Suprapubic skin (tissue), 4 donors: ENCODE measurements around the gene CHRNE.

Experiments used
- EP300 ChIP-seq: sonication (generic); formaldehyde crosslinking; IDR thresholded peaks from one replicate; pipeline ENCODE4 v1.6.1; 2017; ENCODE audit warnings: antibody characterized with exemption
- POLR2A ChIP-seq, 2 donors: fragments of 450-650 bp; IDR thresholded peaks; one replicate each; pipeline ENCODE4 v1.6.1; 2017; ENCODE audit warnings: antibody characterized with exemption in 2 of 2, mild to moderate bottlenecking in 2 of 2, moderate library complexity in 2 of 2
- POLR2AphosphoS5 ChIP-seq, 3 donors: sonication (generic); formaldehyde crosslinking; IDR thresholded peaks; one replicate each; pipeline ENCODE4 v1.6.1; 2017; ENCODE audit warnings: antibody characterized with exemption in 3 of 3
- TF ChIP-seq, protein P1 (sequence below), 2 donors: fragments of 200-600 bp in 1 of 2; fragments of 450-650 bp in 1 of 2; sonication (generic) in 1 of 2; IDR thresholded peaks; one replicate each; pipeline ENCODE4 v1.5.1; 2016 to 2019; ENCODE audit warnings: antibody characterized with exemption in 2 of 2, mild to moderate bottlenecking in 1 of 2, moderate library complexity in 1 of 2

- TF ChIP-seq POLR2AphosphoS5 (IDR thresholded peaks at IDR 0.05), result no peak
- TF ChIP-seq, protein P1, sequence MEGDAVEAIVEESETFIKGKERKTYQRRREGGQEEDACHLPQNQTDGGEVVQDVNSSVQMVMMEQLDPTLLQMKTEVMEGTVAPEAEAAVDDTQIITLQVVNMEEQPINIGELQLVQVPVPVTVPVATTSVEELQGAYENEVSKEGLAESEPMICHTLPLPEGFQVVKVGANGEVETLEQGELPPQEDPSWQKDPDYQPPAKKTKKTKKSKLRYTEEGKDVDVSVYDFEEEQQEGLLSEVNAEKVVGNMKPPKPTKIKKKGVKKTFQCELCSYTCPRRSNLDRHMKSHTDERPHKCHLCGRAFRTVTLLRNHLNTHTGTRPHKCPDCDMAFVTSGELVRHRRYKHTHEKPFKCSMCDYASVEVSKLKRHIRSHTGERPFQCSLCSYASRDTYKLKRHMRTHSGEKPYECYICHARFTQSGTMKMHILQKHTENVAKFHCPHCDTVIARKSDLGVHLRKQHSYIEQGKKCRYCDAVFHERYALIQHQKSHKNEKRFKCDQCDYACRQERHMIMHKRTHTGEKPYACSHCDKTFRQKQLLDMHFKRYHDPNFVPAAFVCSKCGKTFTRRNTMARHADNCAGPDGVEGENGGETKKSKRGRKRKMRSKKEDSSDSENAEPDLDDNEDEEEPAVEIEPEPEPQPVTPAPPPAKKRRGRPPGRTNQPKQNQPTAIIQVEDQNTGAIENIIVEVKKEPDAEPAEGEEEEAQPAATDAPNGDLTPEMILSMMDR (IDR thresholded peaks at IDR 0.05), result no peak
- no peak for TF ChIP-seq POLR2A (IDR thresholded peaks at IDR 0.05)
- TF ChIP-seq EP300, result no peak
Observed at GRCh38 chr17:4944163-4944553, 41.3 kb upstream of the CHRNE start.
